K562 treated with DMSO at 1 percent for 12 hours (cell line): ENCODE results near the gene SDF4. TPM values are rescaled to one million over a fixed set of nuclear protein-coding genes. Genes with fewer than 3 reads are reported as not detected.

Experiments used
- total RNA-seq: library from RNA; unstranded; fragments of 300-600 nt; gene quantifications from 2 replicates; pipeline ENCODE4 v1.2.3, GENCODE V29; 2022; ENCODE audit not compliant: insufficient read depth

Gene SDF4, protein sequence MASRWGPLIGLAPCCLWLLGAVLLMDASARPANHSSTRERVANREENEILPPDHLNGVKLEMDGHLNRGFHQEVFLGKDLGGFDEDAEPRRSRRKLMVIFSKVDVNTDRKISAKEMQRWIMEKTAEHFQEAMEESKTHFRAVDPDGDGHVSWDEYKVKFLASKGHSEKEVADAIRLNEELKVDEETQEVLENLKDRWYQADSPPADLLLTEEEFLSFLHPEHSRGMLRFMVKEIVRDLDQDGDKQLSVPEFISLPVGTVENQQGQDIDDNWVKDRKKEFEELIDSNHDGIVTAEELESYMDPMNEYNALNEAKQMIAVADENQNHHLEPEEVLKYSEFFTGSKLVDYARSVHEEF
- total RNA-seq = 225 and 241 TPM in 2 replicates

GRCh38 chr1:1231400-1232207 is at the start of gene SDF4:
TSS of gene SDF4 (minus strand) at chr1:1232001. CDS start at chr1:1228772, 3,229 bp downstream.

DNA sequence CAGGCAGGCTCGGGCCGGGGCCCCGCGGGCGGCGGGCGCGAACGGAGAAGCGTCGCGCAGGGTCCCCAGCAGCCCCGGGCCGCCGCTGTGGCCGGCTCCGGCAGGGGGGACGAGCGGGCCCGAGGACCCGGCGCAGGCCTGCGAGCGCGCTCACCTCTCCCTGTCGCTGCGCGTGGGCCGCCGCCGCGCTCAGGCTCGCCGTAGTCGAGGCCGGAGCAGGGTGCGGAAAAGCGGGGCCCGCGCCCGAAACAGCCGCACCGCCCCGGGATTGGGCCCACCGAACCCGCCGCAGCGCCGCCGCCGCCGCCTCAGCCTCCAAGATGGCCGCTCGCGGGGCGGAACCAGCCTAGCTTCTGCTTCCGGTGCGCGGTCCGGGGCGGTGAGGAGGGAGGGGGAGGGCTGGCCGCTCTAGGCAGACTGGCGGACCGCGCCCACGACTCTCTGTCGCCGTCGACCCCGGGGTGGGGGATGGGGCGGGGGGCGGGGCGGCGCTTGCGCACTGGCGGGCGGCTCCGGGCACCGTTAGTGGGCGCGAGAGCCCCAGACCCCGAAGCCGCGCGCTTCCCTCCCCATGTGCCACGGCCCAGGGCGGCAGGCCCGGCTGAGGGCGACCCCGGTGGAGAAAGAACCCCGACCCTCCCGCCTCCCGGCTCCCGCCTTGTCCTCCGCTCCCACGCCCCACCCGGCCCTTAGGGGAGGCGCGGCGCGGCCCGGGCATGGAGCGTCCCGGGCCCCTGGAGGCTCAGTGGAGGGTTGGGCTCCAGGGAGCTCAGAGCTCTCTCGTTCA is 41.9 kb upstream of the SDF4 start, which contains the start of gene UBE2J2:
Gene UBE2J2, minus strand, starts transcription at position 343 of the 787 bp plus-strand sequence. CDS start 5,862 bp downstream, outside the sequence.

GRCh38 chr1:1246577-1247340 is 15.0 kb upstream of the SDF4 start, which contains the start of gene C1QTNF12:
TSS of gene C1QTNF12 (minus strand) at chr1:1246722. CDS start at chr1:1246690, 32 bp downstream.

GRCh38 chr1:1232208-1232795 is 501 bp upstream of the SDF4 start, which contains the start of gene B3GALT6:
TSS of gene B3GALT6 (plus strand) at chr1:1232237. CDS start at chr1:1232279, 42 bp downstream.

GRCh38 chr1:1213345-1214265 is 18.2 kb downstream of the SDF4 start, which contains the start of gene TNFRSF4:
TSS of gene TNFRSF4 (minus strand) at chr1:1214153. CDS start at chr1:1214127, 26 bp downstream.

DNA sequence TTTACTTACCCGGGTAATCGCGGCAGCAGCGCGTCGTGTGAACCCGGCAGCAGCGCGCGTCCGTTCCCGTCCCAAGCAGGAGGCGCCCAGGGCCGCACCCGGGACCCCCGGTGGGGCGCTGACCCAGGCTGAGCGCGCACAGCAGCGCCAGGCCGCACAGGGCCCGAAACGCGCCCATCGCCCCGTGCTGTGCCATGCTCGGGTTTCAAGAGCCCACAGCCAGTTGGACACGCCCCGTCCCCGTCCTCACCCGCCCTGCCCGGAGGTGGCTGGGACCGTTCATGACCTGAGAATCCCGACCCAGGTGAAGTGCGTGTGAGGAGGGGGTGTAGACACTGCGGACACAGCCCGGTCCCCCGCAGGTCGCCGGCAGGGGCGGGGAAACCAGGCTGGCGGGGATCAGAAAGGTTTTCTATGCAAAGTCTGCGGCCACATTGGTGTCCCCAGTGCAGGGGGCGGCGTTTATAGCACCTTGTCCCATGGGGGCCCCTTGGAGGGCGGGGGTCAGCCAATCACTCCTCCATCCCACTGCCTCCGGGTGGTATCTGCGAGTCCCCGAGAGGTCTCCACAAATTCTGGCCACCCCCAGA is 25.3 kb downstream of the SDF4 start, which contains the start of gene TNFRSF18:
Gene TNFRSF18, minus strand, starts transcription at position 217 of the 590 bp plus-strand sequence. Its CDS starts 21 bp downstream, at position 196.

DNA sequence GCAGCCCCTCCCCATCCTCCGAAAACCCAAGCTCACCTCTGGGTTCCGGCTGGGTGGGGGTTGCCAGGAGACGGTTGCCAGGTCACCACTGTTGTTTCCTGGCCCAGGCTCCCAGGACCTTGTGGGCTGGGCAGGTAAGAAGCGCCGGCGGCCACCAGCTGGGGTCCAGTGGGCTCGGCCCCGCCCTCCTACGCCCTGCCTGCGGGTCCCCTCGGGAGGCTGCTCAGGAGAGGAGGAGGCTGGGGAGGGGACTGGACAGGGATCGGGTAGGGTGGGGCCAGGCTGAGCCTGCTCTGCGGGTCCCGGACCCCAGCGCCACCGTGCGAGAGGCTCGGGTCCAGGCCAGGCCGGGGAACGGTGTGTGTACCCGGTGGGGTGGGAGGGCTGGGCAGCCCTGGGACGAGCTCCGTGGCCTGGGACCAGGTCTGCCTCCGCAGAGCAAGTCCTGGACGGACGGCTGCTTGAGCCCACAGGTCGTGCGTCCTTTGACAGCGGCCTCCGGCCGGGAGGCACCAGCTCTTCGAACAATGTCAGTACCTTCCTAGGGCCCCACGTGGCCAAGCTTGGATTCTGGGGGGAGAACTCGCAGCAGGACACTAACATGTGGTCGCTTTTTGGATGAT is 57.9 kb downstream of the SDF4 start, which contains the start of gene TTLL10:
Gene TTLL10, plus strand, starts transcription at position 88 of the 623 bp plus-strand sequence. CDS start 5,336 bp downstream, outside the sequence.

Other genes starting within 250 kb of the SDF4 start
- gene PERM1, start 249.9 kb downstream of the SDF4 start, total RNA-seq = not detected in 2 replicates
- 20.6 and 29.0 TPM in 2 replicates for gene HES4, start 231.9 kb downstream of the SDF4 start, total RNA-seq
- 83.6 and 158 TPM in 2 replicates for gene ISG15, start 218.5 kb downstream of the SDF4 start, total RNA-seq
- 34.6 and 62.3 TPM in 2 replicates for gene AGRN, start 211.9 kb downstream of the SDF4 start, total RNA-seq
- gene RNF223, start 157.7 kb downstream of the SDF4 start, total RNA-seq = not detected in 2 replicates
- gene C1orf159, start 115.9 kb downstream of the SDF4 start, total RNA-seq = 18.6 and 20.1 TPM in 2 replicates
- not detected in 2 replicates for gene TTLL10, start 58.1 kb downstream of the SDF4 start, total RNA-seq
- not detected in 2 replicates for gene TNFRSF18, start 25.4 kb downstream of the SDF4 start, total RNA-seq
- not detected in 2 replicates for gene TNFRSF4, start 17.8 kb downstream of the SDF4 start, total RNA-seq
- 10.9 and 12.4 TPM in 2 replicates for gene B3GALT6, start 236 bp upstream of the SDF4 start, total RNA-seq
- 1.5 TPM in 1 of 2 replicates, not detected in the other for gene C1QTNF12, start 14.7 kb upstream of the SDF4 start, total RNA-seq
- gene UBE2J2, start 41.9 kb upstream of the SDF4 start, total RNA-seq = 113 and 137 TPM in 2 replicates
- 1.6 and 1.8 TPM in 2 replicates for gene SCNN1D, start 48.4 kb upstream of the SDF4 start, total RNA-seq
- 32.4 and 42.0 TPM in 2 replicates for gene ACAP3, start 75.9 kb upstream of the SDF4 start, total RNA-seq
- 55.4 and 63.1 TPM in 2 replicates for gene PUSL1, start 76.6 kb upstream of the SDF4 start, total RNA-seq
- 176 and 179 TPM in 2 replicates for gene INTS11, start 92.7 kb upstream of the SDF4 start, total RNA-seq
- gene CPTP, start 92.8 kb upstream of the SDF4 start, total RNA-seq = 25.3 and 37.2 TPM in 2 replicates
- 0.51 and 0.98 TPM in 2 replicates for gene TAS1R3, start 99.3 kb upstream of the SDF4 start, total RNA-seq
- gene DVL1, start 117.4 kb upstream of the SDF4 start, total RNA-seq = 71.5 and 80.2 TPM in 2 replicates
- gene MXRA8, start 126.6 kb upstream of the SDF4 start, total RNA-seq = 9.5 and 9.6 TPM in 2 replicates
- 226 and 364 TPM in 2 replicates for gene AURKAIP1, start 143.2 kb upstream of the SDF4 start, total RNA-seq
- gene CCNL2, start 167.3 kb upstream of the SDF4 start, total RNA-seq = 73.7 and 213 TPM in 2 replicates
- 103 and 150 TPM in 2 replicates for gene MRPL20, start 175.3 kb upstream of the SDF4 start, total RNA-seq
- not detected in 2 replicates for gene ANKRD65, start 189.3 kb upstream of the SDF4 start, total RNA-seq
- 12.1 and 22.7 TPM in 2 replicates for gene VWA1, start 203.7 kb upstream of the SDF4 start, total RNA-seq
- gene ATAD3C, start 217.7 kb upstream of the SDF4 start, total RNA-seq = not detected in 2 replicates
- gene ATAD3B, start 239.8 kb upstream of the SDF4 start, total RNA-seq = 19.0 and 23.1 TPM in 2 replicates